GM12892 (cell line): ENCODE data around the gene MYH16.

Source experiments
- DNase-seq: peaks from one replicate; pipeline ENCODE4 v3.0.0; 2011; ENCODE audit not compliant: insufficient read length
- FAIRE-seq: peaks from 2 replicates; lab custom pipeline; 2011; peaks lifted over from hg19 to GRCh38; lab: Jason Lieb, UNC
- POLR2A ChIP-seq: IDR thresholded peaks from 2 replicates; pipeline ENCODE4 v1.6.1; 2011; ENCODE audit warnings: low read depth, low read length, control low read depth
- POLR2AphosphoS5 ChIP-seq: IDR thresholded peaks from 2 replicates; pipeline ENCODE4 v1.6.1; 2011; ENCODE audit warnings: low read depth, low read length, control low read depth
- TAF1 ChIP-seq: IDR thresholded peaks from 2 replicates; pipeline ENCODE4 v1.6.1; 2011; ENCODE audit warnings: low read depth, mild to moderate bottlenecking, control low read depth, low read length, borderline replicate concordance

MYH16 gene

DNA sequence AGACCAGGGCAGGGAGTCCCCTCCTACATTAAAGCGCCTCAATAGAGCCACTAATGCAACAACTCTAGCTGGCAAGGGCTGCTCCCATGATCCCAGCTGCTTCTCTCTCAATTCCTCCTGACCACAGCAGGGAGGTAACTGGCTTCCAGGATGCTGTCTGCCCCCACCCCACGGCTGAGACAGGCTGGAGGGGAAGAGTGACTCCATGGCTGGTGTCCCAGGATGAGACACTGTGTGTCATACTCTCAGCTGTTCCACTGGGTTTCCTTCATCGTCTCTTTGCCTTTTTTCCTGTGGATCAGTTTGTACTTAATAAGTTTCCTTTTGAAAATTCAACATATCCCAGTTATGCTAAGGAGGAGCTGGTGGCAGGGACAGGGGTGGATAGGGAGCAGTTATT lies 27.7 kb upstream of the MYH16 start:
- FAIRE-seq (no peak), DNase-seq (no peak)
- TF ChIP-seq TAF1 (no peak), POLR2A (no peak), POLR2AphosphoS5 (no peak)

- no peak for FAIRE-seq
- DNase-seq = no peak
- TF ChIP-seq TAF1 (no peak), POLR2AphosphoS5 (no peak), POLR2A (no peak)
These were observed 24.1 kb upstream of the MYH16 start for GRCh38 chr7:99248391-99249095.

GRCh38 chr7:99249985-99250575 lies 22.6 kb upstream of the MYH16 start:
- no peak for FAIRE-seq
- TF ChIP-seq POLR2A = no peak
- TF ChIP-seq POLR2AphosphoS5 = no peak
- TF ChIP-seq TAF1 = no peak

GRCh38 chr7:99252166-99252895 lies 20.3 kb upstream of the MYH16 start:
- FAIRE-seq (no peak), DNase-seq (no peak)
- TF ChIP-seq POLR2A (no peak), TAF1 (no peak), POLR2AphosphoS5 (no peak)

More at GRCh38 chr7:99249985-99250575, 22.6 kb upstream of the MYH16 start:
- DNase-seq = no peak

DNA sequence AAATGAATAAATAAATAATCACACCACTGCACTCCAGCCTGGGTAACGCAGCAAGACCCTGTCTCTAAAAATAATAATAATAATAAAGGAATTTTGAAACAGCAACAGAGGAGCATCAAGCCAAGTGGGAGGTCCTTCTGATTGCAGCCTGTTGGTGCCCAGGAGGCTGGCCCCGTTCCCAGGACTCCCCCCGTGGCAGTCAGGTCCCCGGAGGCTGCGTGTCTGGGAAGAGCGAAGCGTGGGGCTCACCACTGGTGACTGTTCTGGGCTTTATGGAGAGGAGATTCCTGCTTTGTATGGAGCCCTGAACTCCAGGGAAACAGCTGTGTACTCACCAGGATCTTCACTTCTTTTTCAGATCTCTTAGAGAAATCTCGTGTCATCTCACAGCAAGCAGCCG lies 19.3 kb upstream of the MYH16 start:
- TF ChIP-seq TAF1 = no peak
- DNase-seq (no peak), FAIRE-seq (no peak)

GRCh38 chr7:99254390-99254789 lies 18.2 kb upstream of the MYH16 start:
- FAIRE-seq = no peak
- DNase-seq = no peak

GRCh38 chr7:99255463-99255862 lies 17.2 kb upstream of the MYH16 start:
- no peak for TF ChIP-seq POLR2A
- no peak for TF ChIP-seq TAF1
- TF ChIP-seq POLR2AphosphoS5 = no peak
- no peak for DNase-seq
- FAIRE-seq = no peak

More at GRCh38 chr7:99254390-99254789, 18.2 kb upstream of the MYH16 start:
- TF ChIP-seq TAF1 = no peak
- no peak for TF ChIP-seq POLR2A
- no peak for TF ChIP-seq POLR2AphosphoS5

DNA sequence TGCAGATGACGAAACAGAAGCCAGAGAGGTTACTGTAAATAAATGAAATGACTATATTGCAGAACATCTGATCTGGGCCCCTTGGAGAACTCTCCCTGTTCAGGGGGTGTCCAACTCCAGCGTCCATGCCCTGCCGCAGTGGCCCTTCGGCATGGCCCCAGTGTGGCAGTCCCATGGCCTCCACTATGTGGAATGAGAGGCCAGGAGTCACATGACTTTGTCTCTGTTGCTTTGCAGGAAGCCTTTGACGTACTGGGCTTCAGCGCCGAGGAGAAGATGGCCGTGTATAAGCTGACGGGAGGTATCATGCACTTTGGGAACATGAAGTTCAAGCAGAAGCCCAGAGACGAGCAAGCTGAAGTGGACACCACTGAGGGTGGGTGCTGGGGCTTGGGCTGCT lies 15.6 kb upstream of the MYH16 start:
- no peak for TF ChIP-seq TAF1
- no peak for TF ChIP-seq POLR2A
- TF ChIP-seq POLR2AphosphoS5 = no peak
- FAIRE-seq (no peak), DNase-seq (no peak)

DNA sequence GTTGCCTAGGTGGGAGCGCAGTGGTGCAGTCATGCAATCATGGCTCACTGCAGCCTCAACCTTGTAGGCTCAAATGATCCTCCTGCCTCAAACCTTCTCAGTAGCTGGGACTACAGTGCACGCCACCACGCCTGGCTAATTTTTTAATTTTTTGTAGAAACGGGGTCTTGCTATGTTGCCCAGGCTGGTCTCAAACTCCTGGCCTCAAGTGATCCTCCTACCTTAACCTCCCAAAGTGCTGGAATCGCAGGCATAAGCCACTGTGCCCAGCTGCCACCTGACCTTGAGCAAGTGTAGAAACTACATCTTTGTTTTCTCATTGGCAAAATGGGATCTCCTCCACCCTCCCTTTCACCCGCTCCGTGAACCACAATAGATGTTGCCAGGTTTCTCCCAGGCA lies 15.0 kb upstream of the MYH16 start:
- FAIRE-seq (no peak), DNase-seq (no peak)
- TF ChIP-seq TAF1 = no peak
- TF ChIP-seq POLR2A = no peak
- TF ChIP-seq POLR2AphosphoS5 = no peak

- DNase-seq = no peak
- no peak for FAIRE-seq
These were observed 14.1 kb upstream of the MYH16 start for GRCh38 chr7:99258501-99258900.

GRCh38 chr7:99260395-99260794 lies 12.2 kb upstream of the MYH16 start:
- TF ChIP-seq POLR2AphosphoS5 (no peak), POLR2A (no peak), TAF1 (no peak)
- no peak for DNase-seq
- FAIRE-seq = no peak

More at GRCh38 chr7:99258501-99258900, 14.1 kb upstream of the MYH16 start:
- TF ChIP-seq TAF1 (no peak), POLR2AphosphoS5 (no peak), POLR2A (no peak)
